Heart left ventricle (tissue), 13 donors: ENCODE data around the gene PCAT7.

Experiments used
- CTCF ChIP-seq, 12 donors: fragments of 200-600 bp; sonication (generic) in 4 of 12; IDR thresholded peaks; one replicate each; pipeline versions ENCODE4 v1.5.0 to v1.8.0; 2018 to 2022; ENCODE audit warnings: antibody characterized with exemption in 12 of 12, mild to moderate bottlenecking in 5 of 12
- POLR2A ChIP-seq, 2 donors: fragments of 450-650 bp; IDR thresholded peaks; one replicate each; pipeline ENCODE4 v1.6.1; 2017; ENCODE audit warnings: antibody characterized with exemption in 2 of 2, mild to moderate bottlenecking in 2 of 2, moderate library complexity in 2 of 2
- donor health status: ischemic (EF 13 %, LVEDD 7.1; RV severe dilation, severe dysfunction).
- donor health status: DM: no; HTN: yes; CAD: no.
- donor health status: DM: no; HTN: no; CAD: no.
- donor health status: ischemic (EF 25% LVEDD 6.9; RV normal size, moderate dysfunction).
- donor health status: ischemic (EF 25% LVEDD 5.7; RV mildly dilated, moderate dysfunction).
- donor health status: ischemic (EF 35%, LVEDD 5.7; RV mildly dilated, moderate dysfunction).
- donor health status: nonischemic (EF 11% LVEDD 7.7; RV severe dilation, severe dysfunction).
- donor health status: DM: yes; HTN: yes; CAD: no.
- donor health status: PGD.
- donor health status: ischemic (EF 29% LVEDD 5.4; RV normal size, mild dysfunction).
- donor health status: nonischemic (EF 23%, LVEDD 6.1; RV moderate dilation, normal function).

GRCh38 chr9:94577571-94577970 lies 22.7 kb downstream of the PCAT7 start:
- TF ChIP-seq CTCF (IDR thresholded peaks at IDR 0.05) (no peak), POLR2A (IDR thresholded peaks at IDR 0.05) (no peak)
